NCI-H1417 treated with DMSO at 0.1 percent for 48 hours (cell line): ENCODE measurements around the gene NRL.
"Not testable (repeated sequence)": the region's sequence is repeated elsewhere in the genome, so short reads cannot be mapped to it uniquely, and the experiment has no call there.

Source experiments
- DNase-seq: peaks from one replicate; lab custom pipeline; 2025; lab: John Stamatoyannopoulos, UW

NRL gene

DNA sequence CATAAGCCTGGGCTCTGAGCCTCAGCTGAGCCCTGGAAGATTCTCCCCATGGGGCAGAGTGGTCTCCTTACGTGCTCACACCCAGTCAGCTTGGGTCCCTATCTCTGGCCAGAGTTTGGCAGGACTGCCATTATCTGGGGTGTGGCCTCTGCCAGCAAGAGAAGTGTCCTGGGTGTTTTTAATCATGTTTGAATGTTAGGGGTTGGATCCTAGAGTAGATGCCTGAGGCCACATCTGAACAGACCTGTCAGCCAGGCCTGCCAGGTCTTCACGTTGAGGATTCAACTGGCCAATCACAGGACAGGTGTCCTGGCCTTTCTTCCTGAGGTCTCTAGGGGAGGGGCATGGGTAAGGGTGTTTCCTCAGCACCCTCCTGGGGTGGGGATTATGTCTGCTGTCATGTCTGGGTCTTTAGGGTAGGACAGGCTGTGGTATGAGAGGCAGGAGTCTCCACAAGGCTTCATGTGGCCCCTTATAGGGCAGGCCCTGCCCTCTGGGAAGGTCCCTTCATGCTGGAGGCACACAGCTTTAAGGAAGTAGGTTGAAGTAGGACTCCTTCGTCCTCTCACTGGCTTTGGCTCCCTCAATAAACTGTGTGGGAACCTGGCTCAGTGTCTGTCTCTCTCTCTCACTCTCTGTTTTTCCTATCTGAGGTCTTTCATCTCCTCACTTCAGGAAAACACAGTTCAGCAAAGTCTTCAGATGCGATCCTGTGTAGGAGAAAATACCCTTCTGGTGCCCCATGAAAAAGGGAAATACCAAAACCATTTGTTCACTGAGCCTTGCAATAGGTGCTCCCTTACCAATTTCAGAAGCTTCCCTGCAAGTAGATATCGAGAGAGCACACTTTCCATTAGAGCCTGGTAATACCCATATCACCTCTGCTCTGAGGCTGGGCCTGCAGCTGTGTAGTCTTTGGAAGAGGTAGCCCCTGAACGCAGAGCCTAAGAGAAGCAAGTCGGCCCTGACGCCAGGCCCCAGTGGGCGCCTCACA, 9.0 kb upstream of the NRL start:
- DNase-seq = no peak

DNA sequence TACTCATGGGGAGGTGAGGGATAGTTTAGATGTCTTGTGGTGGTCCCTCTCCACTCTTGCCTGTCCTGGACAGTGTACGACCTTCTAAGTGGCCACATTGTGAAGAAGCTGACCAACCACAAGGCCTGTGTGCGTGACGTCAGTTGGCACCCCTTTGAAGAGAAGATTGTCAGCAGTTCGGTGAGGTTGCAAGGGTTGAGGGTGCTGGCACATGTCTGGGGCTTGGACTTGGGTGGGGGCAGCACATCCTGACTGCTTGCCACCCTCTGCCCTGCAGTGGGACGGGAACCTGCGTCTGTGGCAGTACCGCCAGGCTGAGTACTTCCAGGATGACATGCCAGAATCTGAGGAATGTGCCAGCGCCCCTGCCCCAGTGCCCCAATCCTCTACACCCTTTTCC, 8.1 kb upstream of the NRL start:
- DNase-seq = no peak

DNA sequence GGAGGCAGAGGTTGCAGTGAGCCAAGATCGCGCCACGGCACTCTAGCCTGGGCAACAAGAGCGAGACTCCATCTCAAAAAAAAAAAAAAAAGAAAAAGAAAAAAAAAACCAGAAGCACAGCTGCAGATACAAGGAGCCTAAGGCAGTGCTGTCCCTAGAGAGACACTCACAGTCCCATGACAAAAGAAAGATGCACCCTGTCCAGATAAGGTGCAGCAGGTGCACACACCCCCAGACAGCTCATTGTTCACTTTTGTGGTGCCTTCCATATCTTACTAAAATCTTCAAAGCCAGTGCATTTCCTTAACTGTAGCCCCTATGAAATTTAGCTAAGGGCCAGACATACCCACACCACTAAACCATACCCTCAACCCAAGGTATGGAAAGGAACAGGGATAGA, 7.7 kb upstream of the NRL start:
- DNase-seq = no peak

DNA sequence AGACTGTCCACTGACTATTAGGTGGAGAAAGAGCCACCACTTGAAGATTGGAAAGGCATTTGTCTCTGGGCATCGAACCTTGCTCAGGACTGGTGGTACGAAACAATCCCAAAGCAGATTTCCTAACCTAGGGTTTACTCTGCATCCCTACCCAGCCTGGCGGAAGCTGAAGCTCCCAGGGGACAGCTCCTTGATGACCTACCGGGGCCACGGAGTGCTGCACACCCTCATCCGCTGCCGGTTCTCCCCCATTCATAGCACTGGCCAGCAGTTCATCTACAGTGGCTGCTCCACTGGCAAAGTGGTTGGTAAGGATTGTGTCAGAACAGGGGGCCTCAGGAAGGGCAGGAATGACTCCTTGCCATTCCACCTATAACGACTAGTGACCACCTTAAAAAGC, 6.5 kb upstream of the NRL start:
- DNase-seq = no peak

DNA sequence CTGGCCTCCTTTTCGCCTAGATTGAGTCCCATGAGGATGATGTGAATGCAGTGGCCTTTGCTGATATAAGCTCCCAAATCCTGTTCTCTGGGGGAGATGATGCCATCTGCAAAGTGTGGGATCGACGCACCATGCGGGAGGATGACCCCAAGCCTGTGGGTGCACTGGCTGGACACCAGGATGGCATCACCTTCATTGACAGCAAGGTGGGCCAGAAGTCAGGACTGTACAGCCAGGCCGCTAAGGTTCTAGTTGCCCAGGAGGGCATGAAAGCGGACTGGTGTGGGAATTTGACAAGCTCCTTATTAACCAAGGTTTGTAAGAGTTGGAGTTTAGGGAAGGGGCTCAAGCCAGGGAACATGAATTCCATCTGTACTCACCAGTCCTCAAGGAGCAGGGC, 4.9 kb upstream of the NRL start:
- DNase-seq = no peak

DNA sequence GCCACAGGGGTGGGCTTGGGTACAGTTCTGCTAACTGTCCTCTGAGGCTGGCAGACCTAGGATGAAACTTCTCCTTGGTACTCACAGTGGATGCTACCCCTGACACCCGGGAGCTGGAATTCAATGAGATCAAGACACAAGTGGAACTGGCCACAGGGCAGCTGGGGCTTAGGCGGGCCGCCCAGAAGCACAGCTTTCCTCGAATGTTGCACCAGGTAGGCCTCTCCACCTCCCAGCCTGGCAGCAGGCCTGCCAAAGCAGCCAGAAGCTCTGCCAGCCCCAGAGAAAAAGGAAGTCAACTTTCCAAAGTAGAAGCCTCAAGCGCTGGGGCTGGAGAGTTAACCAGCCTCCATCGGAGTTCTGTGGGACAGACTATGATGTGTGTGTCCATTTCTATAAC, 2.4 kb upstream of the NRL start:
- DNase-seq = no peak

DNA sequence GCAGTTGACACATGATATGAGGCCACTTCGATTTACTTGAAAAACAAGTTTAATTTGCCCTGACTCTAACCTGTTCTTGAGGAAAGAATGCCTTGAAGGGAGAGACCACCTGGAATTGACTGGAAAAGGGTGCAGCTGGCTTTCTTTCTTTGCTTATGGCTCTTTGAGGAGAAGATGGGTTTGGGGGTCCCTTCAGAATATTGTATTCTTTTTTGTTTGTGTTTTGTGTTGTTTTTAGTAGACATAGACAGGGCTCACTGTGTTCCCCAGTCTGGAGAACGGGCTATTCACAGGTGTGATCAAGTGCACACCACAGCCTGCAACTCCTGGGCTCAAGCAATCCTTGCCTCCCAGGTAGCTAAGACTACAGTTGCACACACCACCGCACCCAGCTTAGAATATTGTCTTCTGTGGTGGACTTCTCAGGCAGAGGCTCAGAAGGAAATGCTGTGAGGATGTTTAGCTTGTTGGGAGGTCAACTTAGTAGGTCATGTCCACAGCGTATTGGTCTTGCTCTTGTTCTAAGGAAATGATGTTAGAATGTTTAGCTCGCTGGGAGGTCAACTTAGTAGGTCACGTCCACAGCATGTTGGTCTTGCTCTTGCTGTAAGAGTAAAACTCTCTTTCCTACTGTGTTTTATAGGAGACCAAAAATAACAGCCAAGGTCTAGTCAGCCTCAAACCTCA, 1.5 kb upstream of the NRL start:
- no peak for DNase-seq

DNA sequence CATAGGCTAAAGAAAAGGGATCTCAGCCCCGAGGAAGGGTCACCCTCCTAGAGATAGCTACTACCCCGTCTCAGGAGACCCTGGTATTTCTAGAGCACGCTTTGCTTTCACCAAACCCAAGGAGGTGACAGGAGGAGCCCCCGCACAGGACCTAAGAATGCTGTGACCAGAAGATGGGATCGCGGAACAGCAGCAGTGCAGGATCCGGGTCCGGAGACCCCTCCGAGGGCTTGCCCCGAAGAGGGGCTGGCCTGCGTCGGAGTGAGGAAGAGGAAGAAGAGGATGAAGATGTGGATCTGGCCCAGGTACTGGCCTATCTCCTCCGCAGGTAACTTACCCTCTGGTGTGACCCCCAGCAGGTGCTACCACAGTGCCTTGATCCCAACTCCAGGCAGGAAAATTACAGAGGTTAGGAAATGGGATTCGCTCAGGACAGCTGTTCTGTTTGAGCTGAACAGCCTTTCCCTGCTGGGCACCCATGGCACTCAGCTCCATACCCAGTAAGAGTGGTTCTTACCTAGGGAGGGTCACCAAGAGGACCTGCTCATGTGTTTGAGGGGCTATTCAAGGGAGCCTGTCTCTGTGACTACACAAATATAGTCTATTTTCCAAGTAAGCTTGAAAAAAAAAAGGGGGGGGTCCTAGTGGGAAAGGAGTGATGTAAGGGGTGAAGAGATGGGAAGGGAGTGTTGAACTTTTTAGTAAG, 826 bp upstream of the NRL start:
- no peak for DNase-seq

DNA sequence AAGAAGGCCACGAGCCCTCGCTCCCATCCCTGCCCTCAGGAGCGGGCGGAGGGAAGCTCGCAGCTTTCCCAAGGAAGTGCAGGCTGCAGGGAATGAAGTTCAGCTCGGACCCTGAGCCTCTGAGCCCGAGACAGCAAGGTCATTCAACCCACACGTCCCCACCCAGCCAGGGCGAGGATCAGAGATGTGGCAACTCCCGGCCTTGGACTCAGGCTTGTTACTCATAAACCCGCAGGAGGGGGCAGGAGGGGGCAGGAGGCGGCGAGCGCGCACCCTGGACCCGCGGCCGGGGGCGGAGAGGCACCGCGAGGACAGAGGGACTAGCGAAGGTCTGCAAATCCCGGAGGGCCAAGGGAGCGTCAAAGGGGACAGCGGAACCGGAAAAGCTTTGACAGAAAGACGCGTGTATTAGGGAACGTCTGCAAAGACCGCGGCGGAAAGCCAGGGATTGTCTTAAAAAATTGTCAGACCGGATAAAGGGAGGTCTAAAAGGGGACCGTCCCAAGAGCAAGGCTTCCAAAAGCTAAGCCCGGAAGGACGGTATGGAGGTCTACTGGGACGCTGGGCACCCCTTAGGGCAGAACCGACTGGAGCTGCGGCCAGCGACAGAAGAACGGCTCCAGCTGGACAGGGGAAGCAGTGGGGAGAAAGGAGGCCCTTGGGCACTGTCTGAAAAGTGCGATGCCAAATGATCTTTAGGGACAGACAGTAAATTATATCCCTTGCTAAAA, 783 bp downstream of the NRL start:
- peak; percentile 86 for DNase-seq

DNA sequence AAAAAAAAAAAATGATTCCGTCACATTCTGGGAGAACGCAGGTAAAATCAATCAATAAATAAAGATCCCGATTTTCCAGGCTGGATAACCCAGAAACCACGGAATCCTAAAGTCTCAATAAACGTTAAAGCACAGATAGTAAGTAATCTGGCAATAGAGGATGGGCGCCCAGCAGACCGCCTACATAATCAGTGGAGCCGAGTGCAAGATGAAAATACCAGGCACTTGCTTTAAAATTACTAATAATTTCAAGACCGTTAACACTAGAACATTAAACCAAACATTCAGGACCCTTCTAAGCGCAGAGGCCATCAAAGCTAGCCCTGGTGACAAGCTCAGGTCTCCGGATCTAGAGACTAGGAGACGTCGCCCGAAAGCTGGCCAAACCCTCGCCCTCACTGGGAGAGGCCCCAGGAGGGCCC, 1.4 kb downstream of the NRL start:
- DNase-seq = no peak

DNA sequence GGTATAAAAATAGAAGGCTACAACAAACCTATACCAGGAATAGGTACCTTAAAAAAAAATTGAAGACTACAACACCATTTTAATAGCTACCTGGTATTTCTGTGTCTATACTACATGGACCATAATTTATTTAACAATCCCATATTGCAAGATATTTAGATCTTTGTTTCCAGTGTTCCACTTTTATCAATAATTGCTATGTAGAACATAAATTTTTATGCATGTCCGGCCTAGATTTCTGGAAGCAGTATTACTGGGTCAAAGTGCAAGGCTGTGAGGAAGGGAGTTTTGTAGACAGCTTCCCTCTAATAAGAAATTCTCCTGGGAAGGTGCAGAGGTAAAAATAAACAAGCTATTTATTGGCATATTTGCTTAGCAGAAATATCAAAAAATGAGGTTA, 4.2 kb downstream of the NRL start:
- no peak for DNase-seq

DNA sequence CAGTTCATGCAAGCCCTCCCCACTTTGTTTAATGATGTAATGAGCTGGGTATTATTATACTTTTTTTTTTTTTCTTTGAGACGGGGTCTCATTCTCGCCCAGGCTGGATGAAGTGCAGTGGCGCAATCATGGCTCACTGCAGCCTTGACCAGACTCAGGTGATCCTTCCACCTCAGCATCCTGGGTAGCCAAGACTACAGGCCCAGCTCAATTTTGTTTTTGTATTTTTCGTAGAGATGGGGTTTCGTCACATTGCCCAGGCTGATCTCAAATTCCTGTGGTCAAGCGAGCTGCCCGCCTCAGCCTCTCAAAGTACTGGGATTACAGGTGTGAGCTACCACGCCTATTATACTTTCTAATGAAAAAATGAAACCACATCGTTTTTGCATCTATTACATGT, 4.7 kb downstream of the NRL start:
- DNase-seq = no peak

DNA sequence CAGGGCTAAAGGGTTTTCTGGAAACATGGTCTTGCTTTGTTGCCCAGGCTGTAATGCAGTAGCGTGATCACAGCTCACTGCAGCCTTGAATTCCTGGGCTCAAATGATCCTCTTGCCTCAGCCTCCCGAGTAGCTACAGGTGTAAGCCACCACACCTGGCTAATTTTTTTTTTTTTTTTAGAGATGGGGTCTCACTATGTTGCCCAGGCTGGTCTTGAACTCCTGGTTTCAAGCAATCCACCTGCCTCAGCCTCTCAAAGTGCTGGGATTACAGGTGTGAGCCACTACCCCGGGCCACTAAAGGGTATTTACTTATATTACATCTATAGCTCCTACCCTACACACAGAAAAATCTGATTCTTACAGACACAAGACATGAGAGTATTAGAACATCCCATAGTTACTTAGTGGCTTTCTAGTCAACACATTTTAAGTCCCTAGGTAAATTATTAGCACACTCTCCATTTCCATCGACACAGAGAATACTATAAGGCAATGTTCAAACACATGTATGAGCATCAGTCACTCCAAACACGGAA, 6.3 kb downstream of the NRL start:
- DNase-seq = no peak

DNA sequence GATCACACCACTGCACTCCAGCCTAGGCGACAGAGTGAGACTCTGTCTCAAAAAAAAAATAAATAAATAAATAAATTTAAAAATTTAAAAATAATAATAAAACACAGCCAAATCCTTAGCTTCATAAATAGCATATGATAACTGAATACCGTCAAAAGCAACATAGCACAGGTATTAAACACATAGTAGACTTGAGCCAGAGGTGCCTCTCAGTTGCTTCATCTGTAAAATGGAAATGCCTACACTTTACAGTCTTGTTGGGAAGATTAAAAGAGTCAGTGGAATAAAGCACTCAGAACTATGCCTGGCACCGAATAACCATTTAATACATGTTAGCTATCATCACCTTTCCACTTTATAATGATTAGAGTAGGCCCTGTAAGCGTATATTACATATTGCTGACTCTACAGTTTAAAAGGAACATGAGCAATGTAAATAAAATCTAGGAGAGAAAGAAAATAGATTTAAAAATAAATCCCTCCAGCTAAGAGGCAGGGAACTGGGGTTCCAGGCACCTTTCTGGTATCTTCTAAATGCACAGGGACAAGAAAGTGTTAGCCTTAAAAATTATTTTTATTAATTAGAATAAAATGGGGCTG, 8.0 kb downstream of the NRL start:
- DNase-seq = no peak

DNA sequence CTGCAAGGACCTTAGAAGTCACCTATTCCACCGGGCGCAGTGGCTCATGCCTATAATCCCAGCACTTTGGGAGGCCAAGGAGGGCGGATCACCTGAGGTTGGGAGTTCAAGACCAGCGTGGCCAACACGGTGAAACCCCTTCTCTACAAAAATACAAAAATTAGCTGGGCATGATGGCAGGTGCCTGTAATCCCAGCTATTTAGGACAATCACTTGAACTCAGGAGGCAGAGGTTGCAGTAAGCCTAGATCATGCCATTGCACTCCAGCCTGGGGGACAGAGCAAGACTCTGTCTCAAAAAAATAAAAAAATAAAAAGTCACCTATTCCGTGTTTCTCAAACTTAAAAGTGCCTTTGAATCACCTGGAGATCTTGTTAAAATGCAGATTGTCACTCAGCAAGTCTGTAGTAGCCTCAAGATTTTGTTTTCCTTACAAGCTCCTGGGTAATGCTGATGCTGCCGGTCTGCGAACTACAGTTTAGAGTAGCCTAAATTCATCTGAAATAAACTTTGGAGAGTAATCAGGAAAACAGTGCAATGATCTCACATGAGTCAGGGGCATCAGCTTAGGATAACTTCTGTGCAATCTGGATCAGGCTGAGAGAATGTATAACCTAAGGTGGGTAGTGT, 9.0 kb downstream of the NRL start:
- DNase-seq = not testable (repeated sequence)

DNA sequence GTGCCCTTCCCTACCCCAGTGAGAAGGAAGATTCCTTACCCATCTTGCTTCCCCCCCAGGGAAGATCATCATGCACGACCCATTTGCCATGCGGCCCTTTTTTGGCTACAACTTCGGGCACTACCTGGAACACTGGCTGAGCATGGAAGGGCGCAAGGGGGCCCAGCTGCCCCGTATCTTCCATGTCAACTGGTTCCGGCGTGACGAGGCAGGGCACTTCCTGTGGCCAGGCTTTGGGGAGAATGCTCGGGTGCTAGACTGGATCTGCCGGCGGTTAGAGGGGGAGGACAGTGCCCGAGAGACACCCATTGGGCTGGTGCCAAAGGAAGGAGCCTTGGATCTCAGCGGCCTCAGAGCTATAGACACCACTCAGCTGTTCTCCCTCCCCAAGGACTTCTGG, 11.3 kb downstream of the NRL start:
- no peak for DNase-seq

DNA sequence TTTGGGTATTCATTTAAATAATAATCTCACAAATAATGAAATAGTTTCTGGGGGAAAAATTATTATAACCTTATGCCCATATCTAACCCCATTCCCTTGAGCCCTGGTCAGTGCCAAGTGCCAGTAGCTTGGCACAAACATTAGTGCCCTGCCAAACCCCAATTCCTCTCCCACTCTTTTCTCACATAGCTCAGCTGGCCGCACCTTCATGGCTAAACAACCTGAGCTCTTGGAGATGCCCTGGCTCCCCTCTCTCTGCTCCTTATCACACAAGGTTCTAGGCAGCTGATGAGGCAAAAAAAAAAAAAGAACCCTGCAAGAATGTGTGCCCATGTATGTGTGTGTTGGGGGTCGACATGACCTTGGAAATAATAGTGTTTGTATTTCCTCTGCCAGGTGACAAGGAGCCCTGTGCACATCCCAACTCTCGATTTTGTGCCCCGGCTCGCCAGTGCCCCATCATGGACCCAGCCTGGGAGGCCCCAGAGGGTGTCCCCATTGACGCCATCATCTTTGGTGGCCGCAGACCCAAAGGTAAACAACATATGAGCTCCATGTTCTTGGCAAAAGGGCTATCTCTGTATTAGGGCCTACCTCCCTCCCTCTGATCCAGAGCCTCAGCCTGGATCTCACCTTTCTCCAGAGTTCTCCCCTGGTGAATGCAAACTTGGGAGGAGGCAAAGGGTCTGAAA, 12.2 kb downstream of the NRL start:
- no peak for DNase-seq

DNA sequence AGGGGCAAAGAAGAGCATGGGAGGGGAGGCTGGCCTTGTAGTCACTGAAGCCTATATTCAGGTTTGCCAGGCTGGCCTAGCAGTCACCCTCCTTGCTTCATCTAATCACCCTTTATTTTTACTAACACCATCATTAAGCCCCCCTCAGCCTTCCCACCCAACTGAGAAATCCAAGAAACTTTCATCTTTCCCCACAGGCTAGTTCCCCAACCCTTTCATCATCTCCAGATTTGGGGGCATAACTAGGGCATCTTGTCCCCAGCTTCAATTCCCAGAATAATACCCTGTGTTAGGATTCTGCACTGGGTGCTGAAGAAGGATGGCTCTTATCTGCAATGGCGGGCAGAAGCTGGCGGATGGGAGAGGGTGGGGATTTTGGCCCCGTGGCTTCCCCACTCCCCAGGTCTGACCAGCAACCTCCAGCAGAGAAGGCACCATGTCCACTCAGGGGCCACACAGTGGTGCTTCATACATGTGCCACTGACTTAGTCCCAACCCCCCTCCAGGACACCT, 13.7 kb downstream of the NRL start:
- no peak for DNase-seq

DNA sequence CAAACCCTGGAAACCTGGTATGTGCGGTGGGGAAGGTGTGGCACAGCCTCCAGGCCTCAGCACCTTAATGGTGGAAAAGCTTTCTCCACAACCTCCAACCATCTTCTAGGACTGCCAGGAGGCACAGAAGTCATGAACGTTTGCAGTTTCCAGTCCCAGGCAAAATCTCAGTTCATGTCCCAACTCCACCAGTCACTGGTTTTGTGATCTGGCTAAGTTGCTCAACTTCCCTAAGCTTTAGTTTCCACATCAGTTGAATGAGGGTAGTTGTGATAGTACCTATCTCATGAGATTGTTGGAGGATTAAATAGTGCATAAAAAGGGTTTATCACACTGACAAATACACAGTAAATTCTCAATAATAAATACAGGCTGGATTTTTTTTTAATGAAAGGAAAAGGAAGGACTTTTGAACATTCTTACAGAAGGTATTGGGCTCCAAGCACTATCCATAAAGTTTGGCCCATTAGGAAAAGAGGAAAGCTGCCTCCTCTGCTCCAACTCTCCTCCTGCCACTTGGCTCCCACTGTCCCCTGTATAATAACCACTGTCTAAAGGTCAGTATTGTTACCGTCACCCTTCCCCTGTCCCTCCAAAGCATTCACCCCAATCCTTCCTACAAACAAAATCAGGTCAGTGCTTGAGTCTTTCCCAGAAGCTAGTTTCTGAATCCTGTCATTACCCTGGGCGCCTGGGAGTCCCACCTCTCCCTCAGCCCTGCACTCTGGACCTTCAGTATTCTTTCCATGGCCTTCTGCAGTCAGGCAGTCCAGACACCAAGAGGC, 14.4 kb downstream of the NRL start:
- DNase-seq = no peak
